ENCODE measurements around the gene TRAPPC3. TPM values are rescaled to one million over a fixed set of nuclear protein-coding genes. Genes with fewer than 3 reads are reported as not detected.

TRAPPC3 gene
- total RNA-seq, 2 experiments from 2014 or later, result 51.7 to 52.5 TPM

GRCh38 chr1:36096500-36097432, 52.5 kb downstream of the TRAPPC3 start:
- Mint-ChIP-seq H3K9me3 (no peaks in the 10 kb centered on the region), H3K4me3 (no peak overlapping the region), H3K36me3 (peaks cover 4% of the 10 kb centered on the region), H3K27ac (peak overlapping the region; percentile 71), H3K27me3 (peaks cover 2% of the 10 kb centered on the region), H3K4me1 (peaks cover 8% of the 10 kb centered on the region)
- ATAC-seq (ENCODE audit: low read depth) (no peak), DNase-seq (no peak)
- POLR2A ChIA-PET, result interaction anchor here (1.4 kb wide), 1 partner anchor 38 kb away, joined by 5 read pairs; no protein-coding TSS in a partner anchor

- H3K4me3 Mint-ChIP-seq, result no peak overlapping the region
- peaks cover 4% of the 10 kb centered on the region for H3K36me3 Mint-ChIP-seq
- H3K9me3 Mint-ChIP-seq, result no peaks in the 10 kb centered on the region
- peaks cover 8% of the 10 kb centered on the region for H3K4me1 Mint-ChIP-seq
- POLR2A ChIA-PET, result interaction anchor here (1.4 kb wide), 1 partner anchor 39 kb away, joined by 5 read pairs; no protein-coding TSS in a partner anchor
- DNase-seq, result no peak
- no peak for ATAC-seq (ENCODE audit: low read depth)
- no peak overlapping the region for H3K27ac Mint-ChIP-seq
- peaks cover 2% of the 10 kb centered on the region for H3K27me3 Mint-ChIP-seq
These were observed 53.4 kb downstream of the TRAPPC3 start for GRCh38 chr1:36095760-36096405.

- H3K9me3 Mint-ChIP-seq, result no peaks in the 10 kb centered on the region
- DNase-seq (no peak), ATAC-seq (ENCODE audit: low read depth) (no peak)
- POLR2A ChIA-PET, result interaction anchor here (1.1 kb wide), 2 partner anchors 55 to 164 kb away, joined by 3 read pairs; partner anchors contain the start of genes AGO3 and TRAPPC3
- no peaks in the 10 kb centered on the region for H3K27me3 Mint-ChIP-seq
- H3K4me3 Mint-ChIP-seq, result no peak overlapping the region
- peaks cover 8% of the 10 kb centered on the region for H3K4me1 Mint-ChIP-seq
- no peak overlapping the region for H3K27ac Mint-ChIP-seq
- H3K36me3 Mint-ChIP-seq, result peaks cover 8% of the 10 kb centered on the region
These were observed 54.6 kb downstream of the TRAPPC3 start for GRCh38 chr1:36094621-36095061.

- ATAC-seq (ENCODE audit: low read depth) (no peak), DNase-seq (no peak)
- Mint-ChIP-seq H3K4me3 (no peak overlapping the region), H3K9me3 (no peaks in the 10 kb centered on the region), H3K27ac (no peak overlapping the region), H3K36me3 (peaks cover 10% of the 10 kb centered on the region), H3K27me3 (no peaks in the 10 kb centered on the region), H3K4me1 (peaks cover 10% of the 10 kb centered on the region)
- POLR2A ChIA-PET, result no interaction called here
These were observed 55.4 kb downstream of the TRAPPC3 start for GRCh38 chr1:36093929-36094328.

- no peaks in the 10 kb centered on the region for H3K27me3 Mint-ChIP-seq
- DNase-seq, result no peak
- ATAC-seq (ENCODE audit: low read depth), result no peak
- peaks cover 10% of the 10 kb centered on the region for H3K36me3 Mint-ChIP-seq
- no peak overlapping the region for H3K4me3 Mint-ChIP-seq
- H3K27ac Mint-ChIP-seq, result no peak overlapping the region
- no peaks in the 10 kb centered on the region for H3K9me3 Mint-ChIP-seq
- H3K4me1 Mint-ChIP-seq, result peaks cover 10% of the 10 kb centered on the region
- POLR2A ChIA-PET, result no interaction called here
These were observed 56.1 kb downstream of the TRAPPC3 start for GRCh38 chr1:36093226-36093625.

- Mint-ChIP-seq H3K4me1 (peaks cover 10% of the 10 kb centered on the region), H3K27ac (no peak overlapping the region), H3K36me3 (peaks cover 10% of the 10 kb centered on the region), H3K27me3 (no peaks in the 10 kb centered on the region), H3K9me3 (no peaks in the 10 kb centered on the region), H3K4me3 (no peak overlapping the region)
- ATAC-seq (ENCODE audit: low read depth) (no peak), DNase-seq (no peak)
- POLR2A ChIA-PET, result no interaction called here
These were observed 56.5 kb downstream of the TRAPPC3 start for GRCh38 chr1:36092798-36093185.

- peaks cover 10% of the 10 kb centered on the region for H3K4me1 Mint-ChIP-seq
- no peaks in the 10 kb centered on the region for H3K9me3 Mint-ChIP-seq
- POLR2A ChIA-PET, result no interaction called here
- H3K27ac Mint-ChIP-seq, result peak overlapping the region; percentile 30
- H3K27me3 Mint-ChIP-seq, result no peaks in the 10 kb centered on the region
- ATAC-seq (ENCODE audit: low read depth) (no peak), DNase-seq (no peak)
- no peak overlapping the region for H3K4me3 Mint-ChIP-seq
- H3K36me3 Mint-ChIP-seq, result peaks cover 10% of the 10 kb centered on the region
These were observed 57.0 kb downstream of the TRAPPC3 start for GRCh38 chr1:36092166-36092797.

- Mint-ChIP-seq H3K27ac (no peak overlapping the region), H3K27me3 (no peaks in the 10 kb centered on the region), H3K4me1 (peaks cover 10% of the 10 kb centered on the region), H3K4me3 (no peak overlapping the region), H3K36me3 (peaks cover 10% of the 10 kb centered on the region), H3K9me3 (no peaks in the 10 kb centered on the region)
- ATAC-seq (ENCODE audit: low read depth) (no peak), DNase-seq (no peak)
- POLR2A ChIA-PET, result no interaction called here
These were observed 57.6 kb downstream of the TRAPPC3 start for GRCh38 chr1:36091698-36092097.

GRCh38 chr1:36091141-36091540, 58.1 kb downstream of the TRAPPC3 start:
- POLR2A ChIA-PET, result interaction anchor here (1.0 to 1.5 kb wide), 2 partner anchors 10 to 66 kb away, joined by 3 to 7 read pairs; no protein-coding TSS in a partner anchor
- Mint-ChIP-seq H3K4me1 (peaks cover 10% of the 10 kb centered on the region), H3K27ac (no peak overlapping the region), H3K36me3 (peaks cover 10% of the 10 kb centered on the region), H3K27me3 (no peaks in the 10 kb centered on the region), H3K4me3 (no peak overlapping the region), H3K9me3 (no peaks in the 10 kb centered on the region)
- DNase-seq, result no peak
- no peak for ATAC-seq (ENCODE audit: low read depth)

GRCh38 chr1:36089393-36090121, 59.7 kb downstream of the TRAPPC3 start:
- H3K27ac Mint-ChIP-seq, result peak overlapping the region; percentile 86
- H3K9me3 Mint-ChIP-seq, result no peaks in the 10 kb centered on the region
- POLR2A ChIA-PET, result interaction anchor here (1.5 kb wide), 1 partner anchor 67 kb away, joined by 3 read pairs; no protein-coding TSS in a partner anchor
- DNase-seq (peak; percentile 37), ATAC-seq (ENCODE audit: low read depth) (no peak)
- H3K4me1 Mint-ChIP-seq, result peaks cover 10% of the 10 kb centered on the region
- peak overlapping the region; percentile 87 for H3K4me3 Mint-ChIP-seq
- peaks cover 10% of the 10 kb centered on the region for H3K36me3 Mint-ChIP-seq
- peaks cover 9% of the 10 kb centered on the region for H3K27me3 Mint-ChIP-seq

GRCh38 chr1:36088577-36089392, 60.5 kb downstream of the TRAPPC3 start, which contains the start of gene ADPRS:
ADPRS (plus strand) TSS chr1:36088892; CDS start chr1:36088905, 13 bp downstream.
- Mint-ChIP-seq H3K27me3 (peaks cover 12% of the 10 kb centered on the region), H3K4me3 (peak within 1 kb of the TSS; percentile 87), H3K27ac (peak within 1 kb of the TSS; percentile 86), H3K9me3 (no peaks in the 10 kb centered on the region), H3K36me3 (peaks cover 10% of the 10 kb centered on the region), H3K4me1 (peaks cover 10% of the 10 kb centered on the region)
- ATAC-seq (ENCODE audit: low read depth) (peak; percentile 88), DNase-seq (peak; percentile 94)
- POLR2A ChIA-PET, result no interaction called here

- no peaks in the 10 kb centered on the region for H3K9me3 Mint-ChIP-seq
- DNase-seq, result no peak
- peaks cover 10% of the 10 kb centered on the region for H3K4me1 Mint-ChIP-seq
These were observed 61.1 kb downstream of the TRAPPC3 start for GRCh38 chr1:36088265-36088576.

More at GRCh38 chr1:36088265-36088576, 61.1 kb downstream of the TRAPPC3 start:
- Mint-ChIP-seq H3K27me3 (peaks cover 16% of the 10 kb centered on the region), H3K36me3 (peaks cover 8% of the 10 kb centered on the region), H3K4me3 (peak overlapping the region; percentile 87), H3K27ac (peak overlapping the region; percentile 86)
- ATAC-seq (ENCODE audit: low read depth), result no peak
- POLR2A ChIA-PET, result no interaction called here

Measured in activated naive CD8-positive, alpha-beta T cell treated with anti-CD3 and anti-CD28 coated beads, Interleukin-2, amount 10 ng/mL, durations not matched to agents 7 days and 5 days (primary cell).